GM19193 (cell line): Measurements from ENCODE around the gene GPR155.

Experiments used
- POLR2A ChIP-seq: IDR thresholded peaks from 4 replicates; pipeline ENCODE4 v1.6.1; 2011; ENCODE audit not compliant: insufficient read depth, insufficient read length; ENCODE audit errors: extremely low read depth

The GPR155 gene

DNA sequence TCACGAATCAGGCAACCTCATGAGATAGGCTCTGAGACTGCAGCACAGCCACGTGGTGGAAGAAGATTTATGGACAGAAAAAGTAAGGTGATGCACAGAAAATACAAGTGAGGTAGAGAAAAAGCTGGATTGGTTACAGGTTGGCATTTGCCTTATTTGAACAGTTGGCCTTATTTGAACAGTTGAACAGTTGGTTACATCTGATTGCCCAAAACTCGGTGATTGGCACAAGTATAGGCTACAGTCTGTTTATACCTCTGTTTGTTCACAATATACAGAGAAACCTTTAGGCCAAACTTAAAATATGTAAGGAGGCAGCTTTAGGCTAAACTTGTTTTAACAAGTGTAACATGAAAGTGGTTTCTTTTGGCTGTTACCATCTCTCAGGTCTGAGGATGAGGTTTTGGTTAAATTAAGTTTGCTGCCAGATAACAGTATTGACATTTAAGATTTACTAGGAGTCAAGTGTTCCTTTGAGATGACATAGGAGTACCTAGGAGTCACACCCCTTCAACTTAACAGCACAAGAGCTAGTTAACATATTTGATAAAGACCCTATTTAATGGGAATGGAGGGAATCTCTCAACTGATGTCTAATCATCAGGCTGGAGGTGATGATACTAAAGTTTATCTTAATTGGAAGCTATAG is 16.5 kb upstream of the GPR155 start:
- no peak for TF ChIP-seq POLR2A

DNA sequence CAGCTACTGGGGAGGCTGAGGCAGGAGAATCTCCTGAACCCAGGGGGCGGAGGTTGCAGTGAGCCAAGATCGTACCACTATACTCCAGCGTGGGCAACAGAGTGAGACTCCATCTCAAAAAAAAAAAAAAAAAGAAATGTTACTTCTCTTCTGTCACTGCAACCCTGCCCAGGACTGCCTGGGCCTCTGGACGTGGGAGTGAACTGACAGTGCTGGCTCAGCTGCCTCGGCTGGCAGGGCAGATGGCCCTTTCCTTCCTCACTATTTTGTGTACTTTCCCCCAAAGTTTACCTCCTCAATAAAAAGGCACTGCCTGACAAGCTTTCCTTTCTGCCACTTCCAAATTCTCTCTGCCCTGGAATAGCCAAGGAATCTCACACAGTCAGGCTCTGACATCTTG is 12.5 kb upstream of the GPR155 start:
- no peak for TF ChIP-seq POLR2A

DNA sequence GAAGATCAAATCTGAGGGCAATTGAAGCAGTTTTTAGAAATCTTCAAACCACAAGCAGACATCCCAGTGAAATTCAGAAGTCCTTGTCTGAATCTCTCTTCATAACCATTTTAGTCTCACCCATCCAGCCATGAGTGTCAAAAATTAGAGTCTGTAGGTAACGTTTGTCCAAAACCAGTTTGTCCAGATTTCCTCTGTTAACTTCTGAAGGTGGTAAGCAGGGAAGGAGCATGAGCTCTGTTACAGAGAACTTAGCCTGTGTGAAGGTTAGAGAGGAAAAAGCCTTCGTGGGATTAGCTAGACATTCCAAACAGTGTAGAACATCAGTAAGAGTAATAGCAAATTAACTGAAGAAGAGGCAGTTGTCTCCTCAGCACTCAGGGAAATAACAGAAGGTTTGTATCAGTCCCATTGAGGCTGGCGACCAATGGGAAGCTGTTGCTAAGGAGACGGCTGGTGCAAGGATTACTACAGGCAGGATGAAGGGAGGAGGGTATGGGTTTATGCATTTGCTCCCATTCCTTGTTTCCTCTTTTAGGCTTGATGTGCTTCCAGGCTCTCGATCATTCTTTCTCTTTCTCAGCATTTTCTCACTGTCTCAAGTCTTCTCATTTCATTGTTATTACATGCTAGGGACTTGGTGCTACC is 8.7 kb upstream of the GPR155 start:
- TF ChIP-seq POLR2A: no peak

DNA sequence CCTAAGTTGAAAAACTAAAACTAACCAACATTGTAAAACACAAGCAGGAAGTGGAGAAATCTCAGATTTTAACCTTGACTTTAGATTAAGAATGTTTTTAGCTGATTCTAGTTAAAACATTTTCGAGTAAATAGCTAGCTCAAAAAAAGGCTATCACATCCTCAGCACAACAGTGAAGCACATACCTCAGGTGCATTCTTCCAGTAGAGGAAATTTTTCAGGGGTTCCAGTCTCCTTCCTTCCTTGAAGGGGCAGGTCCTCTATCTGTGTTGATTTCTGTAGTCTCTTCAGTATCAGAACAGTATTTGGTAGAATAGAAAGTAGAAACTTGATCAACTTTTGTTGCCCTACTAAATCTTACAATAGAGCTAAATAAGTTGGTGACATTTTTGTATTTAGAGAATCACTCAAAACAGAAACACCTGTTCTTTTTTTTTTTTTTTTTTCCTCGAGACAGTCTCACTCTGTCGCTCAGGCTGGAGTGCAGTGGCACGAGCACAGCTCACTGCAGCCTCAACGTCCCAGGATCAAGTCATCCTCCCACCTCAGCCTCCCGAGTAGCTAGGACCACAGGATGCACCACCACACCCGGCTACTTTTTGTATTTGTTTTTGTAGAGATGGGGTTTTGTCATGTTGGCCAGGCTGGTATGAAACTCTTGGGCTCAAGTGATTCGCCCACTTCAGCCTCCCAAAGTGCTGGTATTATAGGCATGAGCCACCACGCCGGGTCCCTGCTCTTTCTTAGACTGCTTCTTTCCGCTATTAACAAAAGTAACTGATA is 6.9 kb upstream of the GPR155 start:
- TF ChIP-seq POLR2A: no peak

- TF ChIP-seq POLR2A: no peak
These were observed 6.2 kb upstream of the GPR155 start for GRCh38 chr2:174492963-174493431.

DNA sequence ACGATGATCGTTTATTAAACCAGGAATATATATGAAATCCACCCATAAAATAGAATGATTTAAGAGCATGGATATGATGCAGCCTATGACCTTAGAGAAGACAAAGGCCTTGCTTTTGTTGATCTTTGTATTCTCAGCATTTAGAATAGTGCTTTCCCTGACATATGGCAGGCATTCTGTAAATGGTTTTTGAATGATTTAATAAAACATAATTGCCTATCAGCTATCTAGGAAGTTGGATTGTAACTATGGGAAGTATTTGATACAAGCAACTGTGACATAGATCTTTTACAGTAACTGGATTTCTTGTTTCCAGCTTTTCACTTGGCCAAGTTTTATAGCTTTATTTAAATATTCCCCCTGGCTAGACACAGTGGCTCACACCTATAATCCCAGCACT is 5.1 kb upstream of the GPR155 start:
- TF ChIP-seq POLR2A: no peak

DNA sequence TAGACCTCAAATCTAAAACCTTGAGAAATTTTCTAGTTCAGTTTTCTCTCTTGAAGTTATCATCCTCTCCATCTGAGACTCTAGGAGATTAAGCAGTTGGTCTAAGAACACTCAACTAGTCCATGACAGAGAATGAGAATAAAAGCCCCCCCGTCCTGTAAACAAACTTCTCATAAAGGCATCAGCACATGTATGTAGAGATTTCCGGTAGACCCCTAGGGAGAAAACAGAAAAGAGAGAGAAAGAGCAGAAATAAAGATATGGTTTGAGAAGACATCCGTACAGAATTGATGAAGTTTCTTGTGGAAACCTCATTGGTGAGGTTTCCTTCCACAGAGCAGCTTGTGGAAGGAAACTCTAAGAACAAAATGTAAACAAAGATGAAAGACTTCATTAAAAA is 3.2 kb upstream of the GPR155 start:
- TF ChIP-seq POLR2A: no peak

GRCh38 chr2:174487820-174488162 is 962 bp upstream of the GPR155 start:
- TF ChIP-seq POLR2A: no peak

- TF ChIP-seq POLR2A: peak; percentile 69
These were observed 435 bp upstream of the GPR155 start for GRCh38 chr2:174487108-174487819.

DNA sequence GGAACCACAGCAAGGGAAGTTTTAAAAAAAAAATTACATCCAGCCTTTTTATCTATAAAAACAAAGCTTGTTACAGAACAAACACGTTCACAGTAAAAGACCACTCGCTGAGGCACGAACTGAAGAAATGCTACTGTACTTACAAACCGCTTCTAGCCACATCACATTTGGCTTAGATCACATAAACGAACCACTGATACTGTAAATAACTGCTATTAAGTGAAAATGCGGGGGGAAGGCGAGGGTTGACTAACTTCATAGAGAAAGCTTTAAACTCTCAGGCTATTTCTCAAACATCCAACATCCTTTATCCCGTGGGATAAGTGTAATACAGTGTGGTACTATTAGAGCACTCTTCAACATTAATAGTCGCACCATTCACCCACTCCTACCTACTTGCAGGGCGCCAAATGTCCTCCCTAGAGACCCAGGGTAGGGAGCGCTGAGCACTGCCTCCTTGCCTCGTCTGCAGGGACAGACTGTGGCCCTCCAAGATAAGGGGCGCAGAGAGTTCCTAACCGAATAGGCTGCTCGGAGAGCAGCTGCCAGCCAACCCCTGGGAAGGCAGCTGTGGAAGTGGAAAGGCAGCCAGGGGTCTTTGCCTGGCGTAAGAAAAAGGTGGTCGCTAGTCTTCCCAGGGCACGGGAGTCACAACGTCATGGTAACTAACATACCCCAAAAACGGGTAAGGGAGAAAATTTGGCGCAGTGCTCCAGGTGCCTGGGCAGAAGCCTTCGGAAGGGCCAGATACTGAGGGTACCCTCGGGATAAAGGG is 854 bp downstream of the GPR155 start:
- no peak for TF ChIP-seq POLR2A

DNA sequence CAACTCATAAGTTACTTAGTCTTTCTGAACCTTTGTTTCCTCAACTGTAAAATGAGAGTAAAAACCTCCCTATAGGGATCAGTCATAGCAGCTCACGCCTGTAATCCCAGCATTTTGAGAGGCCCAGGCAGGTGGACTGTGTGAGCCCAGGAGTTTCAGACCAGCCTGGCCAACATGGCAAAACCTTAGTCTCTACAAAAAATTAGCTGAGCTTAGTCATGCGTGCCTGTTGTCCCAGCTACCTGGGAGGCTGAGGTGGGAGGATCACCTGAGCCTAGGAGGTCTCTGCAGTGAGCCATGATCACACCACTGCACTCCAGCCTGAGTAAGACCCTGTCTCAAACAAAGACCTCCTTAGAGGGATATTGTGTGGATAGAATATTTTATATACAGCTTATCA is 2.3 kb downstream of the GPR155 start:
- TF ChIP-seq POLR2A: no peak

GRCh38 chr2:174482854-174483253 is 4.0 kb downstream of the GPR155 start:
- no peak for TF ChIP-seq POLR2A

- no peak for TF ChIP-seq POLR2A
These were observed 9.1 kb downstream of the GPR155 start for GRCh38 chr2:174477759-174478158.

DNA sequence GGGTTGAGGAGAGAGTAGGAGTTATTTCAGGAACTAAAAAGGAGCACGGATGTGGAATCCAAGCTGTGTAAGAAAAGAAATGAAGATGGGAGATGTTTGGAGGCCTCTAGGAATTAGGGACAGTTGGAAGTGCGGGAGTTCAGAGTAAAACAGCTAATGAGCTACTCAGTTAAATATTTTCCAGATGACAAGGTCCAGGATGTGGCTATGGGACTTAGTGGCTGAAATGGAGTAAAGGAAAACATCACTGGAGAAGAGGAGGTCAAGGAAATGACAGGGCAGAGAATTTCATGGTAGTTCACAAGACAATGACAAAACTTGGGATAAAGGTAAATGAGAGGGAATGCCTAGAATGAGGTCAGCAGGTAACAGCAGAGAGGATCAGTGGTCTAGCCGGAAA is 13.0 kb downstream of the GPR155 start:
- no peak for TF ChIP-seq POLR2A
